ENCODE data around the gene IFNA13. TPM values are rescaled to one million over a fixed set of nuclear protein-coding genes. Genes with fewer than 3 reads are reported as not detected.
A peak's percentile ranks its signal among the peaks of the same experiment; 100 is the strongest.

Gene IFNA13
- total and polyA plus RNA-seq, 2 experiments from 2014 or later, result not detected

GRCh38 chr9:21326526-21327139 lies 41.2 kb downstream of the IFNA13 start:
- TF ChIP-seq CTCF (conservative IDR thresholded peaks at IDR 0.05; ENCODE audit: low read depth in 2 of 2) (peak; percentile 72 to 76), NANOG (IDR thresholded peaks at IDR 0.05; ENCODE audit: borderline replicate concordance) (no peak)
- Mint-ChIP-seq H3K27ac (no peak overlapping the region), H3K4me1 (peaks cover 1% of the 10 kb centered on the region; the same call in 1 of the 3 replicates), H3K27me3 (ENCODE audit: insufficient read depth, low read depth, poor library complexity) (no peaks in the 10 kb centered on the region), H3K36me3 (ENCODE audit: low read depth) (no peaks in the 10 kb centered on the region; the same call in 1 of the 3 replicates), H3K4me3 (no peak overlapping the region), H3K9me3 (no peaks in the 10 kb centered on the region)
- no peaks in the 10 kb centered on the region for H3K27me3 ChIP-seq (ENCODE audit: insufficient read depth)
- DNase-seq (ENCODE audit: low spot score) (peak; percentile 73), ATAC-seq (peak; percentile 68)
- H3K79me2 ChIP-seq (replicated peaks; ENCODE audit: insufficient read depth), result peaks cover 18% of the 10 kb centered on the region
- H3K27ac ChIP-seq (ENCODE audit: low read depth), result no peak overlapping the region
- H3K36me3 ChIP-seq (ENCODE audit: insufficient read depth), result no peaks in the 10 kb centered on the region
- no peaks in the 10 kb centered on the region for H3K9me2 ChIP-seq (ENCODE audit: insufficient read depth)
- H3K4me2 ChIP-seq, result no peak overlapping the region
- H3F3A ChIP-seq (replicated peaks; ENCODE audit: low read depth), result no peaks in the 10 kb centered on the region
- H3K4me1 ChIP-seq (ENCODE audit: insufficient read depth), result no peaks in the 10 kb centered on the region
- no peak overlapping the region for H2AFZ ChIP-seq
- no peak overlapping the region for H3K4me3 ChIP-seq
- H4K20me1 ChIP-seq (replicated peaks; ENCODE audit: insufficient read depth), result no peaks in the 10 kb centered on the region

GRCh38 chr9:21324047-21324446 lies 43.8 kb downstream of the IFNA13 start:
- TF ChIP-seq ZNF462 (CRISPR knock-in tag; IDR thresholded peaks at IDR 0.05), result no peak
- TF ChIP-seq CTCF (conservative IDR thresholded peaks at IDR 0.05; ENCODE audit: low read depth in 2 of 2), result no peak
- no peaks in the 10 kb centered on the region for H3K4me1 Mint-ChIP-seq
- no peaks in the 10 kb centered on the region; the same call in 2 of the 3 replicates for H3K36me3 Mint-ChIP-seq (ENCODE audit: low read depth)
- Histone ChIP-seq H3K4me3 (no peak overlapping the region), H2AFZ (no peak overlapping the region), H3K4me2 (no peak overlapping the region), H3K4me1 (ENCODE audit: insufficient read depth) (no peaks in the 10 kb centered on the region), H3K27ac (ENCODE audit: low read depth) (no peak overlapping the region), H3K27me3 (ENCODE audit: insufficient read depth) (no peaks in the 10 kb centered on the region), H3K9me2 (ENCODE audit: insufficient read depth) (no peaks in the 10 kb centered on the region), H3F3A (replicated peaks; ENCODE audit: low read depth) (no peaks in the 10 kb centered on the region), H3K79me2 (replicated peaks; ENCODE audit: insufficient read depth) (no peaks in the 10 kb centered on the region; the same call in 1 of the 2 replicates), H3K36me3 (ENCODE audit: insufficient read depth) (no peaks in the 10 kb centered on the region), H4K20me1 (replicated peaks; ENCODE audit: insufficient read depth) (no peaks in the 10 kb centered on the region)
- no peak overlapping the region for H3K27ac Mint-ChIP-seq
- DNase-seq (ENCODE audit: low spot score) (no peak), ATAC-seq (no peak)
- H3K9me3 Mint-ChIP-seq, result no peaks in the 10 kb centered on the region
- no peaks in the 10 kb centered on the region for H3K27me3 Mint-ChIP-seq (ENCODE audit: insufficient read depth, low read depth, poor library complexity)
- no peak overlapping the region for H3K4me3 Mint-ChIP-seq
